Measurements from ENCODE around the gene SMG1. TPM values are rescaled to one million over a fixed set of nuclear protein-coding genes. Genes with fewer than 3 reads are reported as not detected.
A peak's percentile ranks its signal among the peaks of the same experiment; 100 is the strongest.

The SMG1 gene
- total and polyA plus RNA-seq, 2 of the 13 experiments (the other 11 are each of a cell fraction or from before 2014, with no cell fraction given): 48.7 to 53.7 TPM

GRCh38 chr16:18789850-18790706, 136.1 kb downstream of the SMG1 start, which contains the start of gene RPS15A (continued):
- TF ChIP-seq MEIS2 (CRISPR knock-in tag; IDR thresholded peaks at IDR 0.05): no peak; the same call in none of the 2 replicates
- TF ChIP-seq SNAPC4 (CRISPR knock-in tag; IDR thresholded peaks at IDR 0.05): peak; percentile 97
- TF ChIP-seq ZNF160 (CRISPR knock-in tag; IDR thresholded peaks at IDR 0.05): peak; percentile 94
- TF ChIP-seq NFIC (IDR thresholded peaks at IDR 0.05; ENCODE audit: low read length): peak; percentile 40; the same call in 1 of the 2 replicates
- peak; percentile 98 for TF ChIP-seq ZNF615 (CRISPR knock-in tag; IDR thresholded peaks at IDR 0.05; ENCODE audit: borderline replicate concordance)
- no peak for TF ChIP-seq U2AF1 (optimal IDR thresholded peaks at IDR 0.05; ENCODE audit: low read depth, low read length)
- 0 out of 2 replicates have a peak, but pooled peaks have one; percentile 60 for TF ChIP-seq MTA1 (CRISPR knock-in tag; IDR thresholded peaks at IDR 0.05; ENCODE audit: borderline replicate concordance)
- TF ChIP-seq SPEN (CRISPR knock-in tag; IDR thresholded peaks at IDR 0.05; ENCODE audit: low read depth): peak; percentile 100
- peak; percentile 100 for TF ChIP-seq MYC (CRISPR knock-in tag; IDR thresholded peaks at IDR 0.05; ENCODE audit: borderline replicate concordance)
- peak; percentile 98 for TF ChIP-seq HOXA3 (CRISPR knock-in tag; IDR thresholded peaks at IDR 0.05)
- TF ChIP-seq MYNN (CRISPR knock-in tag; IDR thresholded peaks at IDR 0.05; ENCODE audit: low read depth): peak; percentile 93
- no peak; the same call in 1 of the 2 replicates for TF ChIP-seq GTF3A (CRISPR knock-in tag; conservative IDR thresholded peaks at IDR 0.05)
- peak; percentile 92; the same call in 1 of the 2 replicates for TF ChIP-seq ZNF773 (CRISPR knock-in tag; IDR thresholded peaks at IDR 0.05; ENCODE audit: borderline replicate concordance)
- peak; percentile 89; the same call in 1 of the 2 replicates for TF ChIP-seq ZNF639 (CRISPR knock-in tag; conservative IDR thresholded peaks at IDR 0.05)
- peak; percentile 82; the same call in 1 of the 2 replicates for TF ChIP-seq ZBTB8A (CRISPR knock-in tag; IDR thresholded peaks at IDR 0.05; ENCODE audit: borderline replicate concordance, low read depth)
- peak in 1 of 2 experiments; percentile 38; a peak in 2 of 4 replicates for TF ChIP-seq EP300 (IDR thresholded peaks at IDR 0.05; ENCODE audit: low read depth in 2 of 2, low read length in 2 of 2)
- peak; percentile 70 for TF ChIP-seq EP300 (CRISPR knock-in tag; IDR thresholded peaks at IDR 0.05; ENCODE audit: borderline replicate concordance)
- no peak for TF ChIP-seq NFE2 (CRISPR knock-in tag; IDR thresholded peaks at IDR 0.05)
- no peak for TF ChIP-seq RAD51 (IDR thresholded peaks at IDR 0.05; ENCODE audit: borderline replicate concordance)
- no peak for TF ChIP-seq TCF7L2 (IDR thresholded peaks at IDR 0.05; ENCODE audit: low read depth, low read length)
- peak; percentile 82; the same call in 1 of the 2 replicates for TF ChIP-seq ZNF253 (CRISPR knock-in tag; IDR thresholded peaks at IDR 0.05; ENCODE audit: borderline replicate concordance)
- peak; percentile 89 for TF ChIP-seq IKZF4 (CRISPR knock-in tag; IDR thresholded peaks at IDR 0.05; ENCODE audit: borderline replicate concordance, low read depth, not compliant biosample characterization)
- TF ChIP-seq ZNF33B (CRISPR knock-in tag; IDR thresholded peaks at IDR 0.05): peak; percentile 90; the same call in 1 of the 2 replicates
- peak; percentile 100 for TF ChIP-seq ZFY (CRISPR knock-in tag; IDR thresholded peaks at IDR 0.05)
